NK-92 treated with Interleukin-12 subunit alpha and Interleukin-12 subunit beta, amount 100 ng/mL, for 24 hours (cell line): ENCODE results near the gene IGLL5.

ENCODE experiments used
- DNase-seq: peaks from one replicate; lab custom pipeline; 2025; lab: John Stamatoyannopoulos, UW

Gene IGLL5

DNA sequence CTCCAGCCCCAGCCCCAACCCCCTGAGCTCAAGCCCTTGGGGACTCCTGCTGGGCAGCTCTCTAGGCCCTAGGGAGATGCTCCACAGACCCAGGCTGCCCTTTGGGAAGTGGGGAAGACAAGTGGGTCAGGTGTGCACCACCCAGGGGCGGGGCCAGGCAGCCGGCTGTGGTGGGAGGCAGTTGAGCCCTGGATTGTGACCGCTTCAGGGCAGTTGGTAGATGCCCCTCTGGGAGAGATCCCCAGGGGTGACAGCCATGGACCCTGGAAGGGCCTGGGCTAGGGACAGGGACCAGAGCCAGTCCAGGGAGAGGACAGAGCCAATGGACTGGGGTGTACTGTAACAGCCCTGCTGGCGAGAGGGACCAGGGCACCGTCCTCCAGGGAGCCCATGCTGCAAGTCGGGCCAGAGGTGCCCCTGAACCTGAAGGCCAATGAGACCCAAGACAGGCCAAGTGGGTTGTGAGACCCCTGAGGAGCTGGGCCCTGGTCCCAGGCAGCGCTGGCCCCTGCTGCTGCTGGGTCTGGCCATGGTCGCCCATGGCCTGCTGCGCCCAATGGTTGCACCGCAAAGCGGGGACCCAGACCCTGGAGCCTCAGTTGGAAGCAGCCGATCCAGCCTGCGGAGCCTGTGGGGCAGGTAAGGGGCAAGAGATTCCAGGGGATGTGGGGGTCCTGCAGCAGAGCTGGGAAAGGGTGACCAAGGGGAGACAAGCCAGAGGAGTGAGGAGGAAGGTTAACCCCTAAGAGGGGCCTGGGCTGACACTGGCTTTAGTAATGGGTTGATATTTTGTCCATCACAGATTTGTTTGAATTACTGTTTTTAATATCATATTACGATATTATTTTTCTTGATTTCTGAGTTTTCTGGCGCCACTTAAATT is at the start of gene IGLL5:
TSS of gene IGLL5 (plus strand) at position 196 of the 883 bp plus-strand sequence. CDS start at position 434, 238 bp downstream.
- no peak for DNase-seq

DNA sequence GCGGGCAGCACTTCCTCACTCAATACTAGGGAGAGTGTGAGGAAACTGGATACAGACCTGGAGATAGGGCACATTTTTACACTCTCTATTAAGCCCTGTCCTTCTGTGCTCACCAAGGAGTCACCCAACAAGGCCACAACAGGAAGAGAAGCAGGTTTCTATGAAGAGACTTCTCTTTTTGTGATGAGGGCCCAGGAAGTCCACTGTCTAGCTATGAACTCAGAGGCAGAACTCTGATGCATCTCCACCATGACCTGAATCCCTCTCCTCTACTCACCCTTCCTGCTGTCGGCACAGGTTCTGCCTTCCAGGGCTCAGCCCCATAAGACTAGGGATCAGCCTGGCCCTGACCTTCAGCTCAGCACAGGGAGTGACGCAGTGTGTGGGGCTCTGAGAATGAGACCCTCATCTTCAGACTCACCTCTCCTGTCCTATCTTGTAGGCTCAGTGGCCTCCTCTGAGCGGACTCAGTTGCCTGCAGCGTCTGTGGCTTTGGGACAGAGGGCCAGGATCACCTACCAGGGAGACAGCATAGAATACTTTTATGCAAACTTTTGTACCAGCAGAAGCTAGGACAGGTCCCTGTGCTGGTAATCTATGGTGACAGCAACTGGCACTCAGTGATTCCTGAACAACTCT is 49.3 kb upstream of the IGLL5 start:
- no peak for DNase-seq

DNA sequence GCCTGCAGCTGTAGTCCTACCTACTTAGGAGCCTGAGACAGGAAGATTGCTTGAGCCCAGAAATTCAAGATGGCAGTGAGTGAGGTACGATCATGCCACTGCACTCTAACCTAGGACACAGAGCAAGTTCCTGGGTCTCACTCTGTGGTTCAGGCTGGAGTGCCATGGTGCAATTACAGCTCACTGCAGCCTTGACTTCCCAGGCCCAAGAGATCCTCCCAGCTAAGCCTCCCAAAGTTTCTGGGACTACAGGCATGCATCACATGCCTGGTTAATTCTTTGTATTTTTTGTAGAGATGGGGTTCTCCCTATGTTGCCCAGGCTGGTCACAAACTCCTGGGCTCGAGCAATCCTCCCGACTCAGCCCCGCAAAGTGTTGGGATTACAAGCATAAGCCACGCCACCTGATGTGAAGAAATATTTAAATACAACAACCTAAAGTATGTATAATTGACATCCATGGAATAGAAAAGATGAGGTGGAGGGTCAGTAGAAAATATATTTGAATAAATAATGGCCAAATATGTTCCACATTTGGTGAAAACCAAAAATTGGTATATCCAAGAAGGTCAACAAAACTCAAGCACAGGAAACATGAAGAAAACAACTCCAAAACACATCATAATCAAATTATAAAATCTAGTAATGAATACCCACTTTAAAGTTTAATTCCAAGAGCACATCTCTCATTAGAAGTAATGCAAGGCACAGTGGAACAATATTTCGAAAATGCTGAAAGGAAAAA is 47.9 kb upstream of the IGLL5 start:
- DNase-seq: no peak

DNA sequence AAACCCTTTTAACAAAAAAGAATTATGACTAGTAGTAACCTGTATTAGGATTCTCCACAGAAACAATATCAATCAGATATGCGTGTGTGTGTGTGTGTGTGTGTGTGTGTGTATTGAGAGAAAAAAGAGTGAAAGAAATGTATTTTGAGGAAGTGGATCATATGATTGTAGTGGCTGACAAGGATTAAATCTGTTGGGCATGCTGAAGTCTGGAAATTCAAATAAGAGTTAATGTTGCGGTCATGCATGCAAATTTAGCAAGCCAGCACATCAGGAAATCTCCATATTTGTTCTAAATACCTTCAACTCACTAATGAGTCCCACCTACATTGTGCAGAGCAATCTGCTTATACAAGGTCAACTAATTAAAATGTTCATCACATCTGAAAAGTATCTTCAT is 46.8 kb upstream of the IGLL5 start:
- DNase-seq: no peak

GRCh38 chr22:22841598-22841997 is 46.0 kb upstream of the IGLL5 start:
- DNase-seq: no peak

DNA sequence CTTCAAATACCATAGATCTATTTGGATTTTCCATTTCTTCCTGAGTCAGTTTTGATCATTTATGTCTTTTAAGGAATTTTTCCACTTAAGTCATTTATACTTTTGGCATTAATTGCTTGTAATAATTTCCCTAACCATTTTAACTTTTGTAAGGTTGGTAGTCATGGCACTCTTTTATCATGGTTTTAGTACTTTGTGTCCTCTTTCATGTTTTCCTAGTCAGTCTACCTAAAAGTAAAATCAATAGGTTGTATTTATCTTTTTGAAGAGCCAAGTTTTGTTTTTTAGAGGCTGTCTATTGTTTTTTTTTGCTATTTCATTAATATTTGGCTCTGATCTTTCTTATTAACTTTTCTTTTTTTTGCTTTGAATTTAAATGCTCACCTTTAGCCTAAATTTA is 45.5 kb upstream of the IGLL5 start:
- no peak for DNase-seq

DNA sequence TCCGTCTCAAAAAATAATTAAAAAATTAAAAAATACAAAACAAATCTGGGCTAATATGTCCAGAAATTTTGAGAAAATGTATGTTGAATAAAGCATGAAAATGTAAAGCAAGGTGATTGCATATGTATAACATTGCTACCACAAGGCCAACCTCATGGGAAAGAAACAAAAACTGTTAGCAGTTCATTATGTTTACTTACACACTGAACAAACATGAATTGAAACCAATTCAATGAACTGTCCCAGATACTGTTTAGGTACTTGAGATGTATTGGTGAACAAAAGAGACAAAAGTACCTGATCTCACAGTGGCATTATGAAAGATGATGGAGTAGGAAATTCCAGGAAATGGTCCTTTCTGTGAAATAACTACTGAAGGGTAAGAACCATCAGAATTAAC is 43.8 kb upstream of the IGLL5 start:
- DNase-seq: no peak

DNA sequence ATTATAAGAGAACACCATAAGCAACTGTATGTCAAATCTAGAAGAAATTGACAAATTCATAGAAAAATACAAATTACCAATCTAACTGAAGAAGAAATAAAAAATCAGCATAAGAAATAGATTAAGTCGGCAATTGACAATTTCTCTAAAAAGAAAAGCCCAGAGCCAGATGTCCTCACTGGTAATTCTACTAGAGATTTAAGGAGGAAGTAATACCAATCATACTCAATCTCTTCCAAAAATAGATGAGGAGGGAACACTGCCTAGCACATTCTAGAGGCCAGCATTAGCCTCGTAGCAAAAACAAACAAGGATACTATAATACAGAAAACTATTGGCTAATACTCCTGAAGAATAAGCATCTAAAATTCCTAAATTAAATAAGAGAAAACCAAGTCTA is 40.4 kb upstream of the IGLL5 start:
- no peak for DNase-seq

- DNase-seq: peak; percentile 19
Observed at GRCh38 chr22:22848364-22848866, 39.2 kb upstream of the IGLL5 start.

GRCh38 chr22:22849640-22850610 is 37.7 kb upstream of the IGLL5 start:
- no peak for DNase-seq

- no peak for DNase-seq
Observed at GRCh38 chr22:22851969-22852368, 35.6 kb upstream of the IGLL5 start.

GRCh38 chr22:22853713-22854112 is 33.9 kb upstream of the IGLL5 start:
- DNase-seq: no peak

DNA sequence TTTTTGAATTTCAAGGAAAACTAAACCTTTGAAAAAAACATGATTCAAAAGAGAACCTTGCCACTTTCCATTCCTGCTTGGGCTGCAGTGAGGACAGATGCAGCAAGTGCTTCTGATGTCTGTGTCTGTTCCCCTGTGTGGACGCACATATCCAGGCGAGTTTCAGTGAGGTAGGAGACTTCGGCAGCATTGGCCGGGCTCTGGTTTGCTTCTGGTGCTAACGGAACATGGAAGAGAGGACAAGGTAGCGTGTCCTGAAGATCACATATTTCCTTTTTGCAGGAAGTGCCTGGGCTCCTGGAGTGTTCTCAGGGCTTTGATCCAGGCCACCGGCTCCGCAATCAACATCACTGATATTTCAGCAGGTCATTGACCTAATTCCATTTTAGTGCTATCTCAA is 33.1 kb upstream of the IGLL5 start:
- DNase-seq: no peak

DNA sequence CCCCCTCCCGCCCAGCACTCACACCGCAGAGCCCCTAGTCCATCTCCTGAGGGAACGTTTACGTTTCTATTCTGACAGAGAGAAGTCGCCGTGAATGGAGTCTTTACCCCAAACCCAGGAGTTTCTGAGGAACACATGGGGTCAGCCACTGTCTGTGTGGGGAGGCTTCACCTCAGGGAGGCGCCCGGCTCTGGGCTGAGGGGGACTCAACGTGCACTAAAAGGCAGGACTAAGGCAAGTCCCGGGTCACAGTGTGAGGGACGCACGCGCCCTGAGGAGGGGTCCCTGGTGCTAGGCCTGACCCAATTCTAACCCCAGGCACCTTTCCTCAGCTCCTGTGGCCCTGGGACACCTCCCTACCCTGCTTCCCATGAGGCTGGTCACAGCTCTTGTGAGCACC is 32.5 kb upstream of the IGLL5 start:
- no peak for DNase-seq

- no peak for DNase-seq
Observed at GRCh38 chr22:22855617-22856308, 31.9 kb upstream of the IGLL5 start.

GRCh38 chr22:22856364-22856763 is 31.3 kb upstream of the IGLL5 start:
- DNase-seq: no peak

DNA sequence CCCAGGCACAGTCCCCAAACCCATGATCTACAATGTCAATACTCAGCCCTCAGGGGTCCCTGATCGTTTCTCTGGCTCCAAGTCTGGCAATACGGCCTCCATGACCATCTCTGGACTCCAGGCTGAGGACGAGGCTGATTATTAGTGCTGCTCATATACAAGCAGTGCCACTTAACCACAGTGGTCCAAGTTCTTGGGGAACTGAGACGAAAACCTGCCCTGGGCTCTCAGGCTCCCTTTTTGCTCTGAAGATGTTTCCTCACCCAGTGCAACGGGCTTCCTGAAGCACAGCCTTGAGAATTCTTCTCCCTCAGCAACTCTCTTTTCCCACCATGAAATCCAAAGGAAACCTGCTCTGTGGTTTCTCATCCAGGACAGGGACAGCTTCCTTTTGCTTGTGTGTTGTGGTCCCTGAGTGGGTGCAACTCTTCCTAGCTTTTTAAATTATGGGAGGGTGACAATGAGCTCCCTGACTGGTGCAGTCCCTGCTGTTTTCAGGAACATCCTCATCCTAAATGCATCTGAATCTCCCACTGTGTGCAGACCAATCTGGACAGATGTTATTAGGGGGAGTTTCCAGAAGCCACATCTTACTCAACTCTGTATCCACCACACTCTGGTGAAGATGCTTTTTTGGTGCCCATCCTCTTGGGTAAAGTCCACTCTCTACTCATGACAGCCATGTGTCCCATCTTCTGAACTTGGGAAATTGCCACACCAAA is 30.6 kb upstream of the IGLL5 start:
- DNase-seq: no peak

GRCh38 chr22:22857607-22858558 is 29.7 kb upstream of the IGLL5 start:
- no peak for DNase-seq

- DNase-seq: no peak
Observed at GRCh38 chr22:22858559-22858937, 29.1 kb upstream of the IGLL5 start.
